ENCODE data around the gene C4orf51.

GRCh38 chr4:145775406-145775805, 95.5 kb downstream of the C4orf51 start:
- TF ChIP-seq POLR2A (IDR thresholded peaks at IDR 0.05) (no peak), CTCF (IDR thresholded peaks at IDR 0.05) (no peak)

Data from sigmoid colon (tissue), 3 donors.